Measurements from ENCODE around the gene HOXB3. TPM values are rescaled to one million over a fixed set of nuclear protein-coding genes. Genes with fewer than 3 reads are reported as not detected.
"Not testable (repeated sequence)": the region's sequence is repeated elsewhere in the genome, so short reads cannot be mapped to it uniquely, and the experiment has no call there.

The HOXB3 gene
- polyA plus RNA-seq, 4 donors: 112 to 237 (median 181) TPM

DNA sequence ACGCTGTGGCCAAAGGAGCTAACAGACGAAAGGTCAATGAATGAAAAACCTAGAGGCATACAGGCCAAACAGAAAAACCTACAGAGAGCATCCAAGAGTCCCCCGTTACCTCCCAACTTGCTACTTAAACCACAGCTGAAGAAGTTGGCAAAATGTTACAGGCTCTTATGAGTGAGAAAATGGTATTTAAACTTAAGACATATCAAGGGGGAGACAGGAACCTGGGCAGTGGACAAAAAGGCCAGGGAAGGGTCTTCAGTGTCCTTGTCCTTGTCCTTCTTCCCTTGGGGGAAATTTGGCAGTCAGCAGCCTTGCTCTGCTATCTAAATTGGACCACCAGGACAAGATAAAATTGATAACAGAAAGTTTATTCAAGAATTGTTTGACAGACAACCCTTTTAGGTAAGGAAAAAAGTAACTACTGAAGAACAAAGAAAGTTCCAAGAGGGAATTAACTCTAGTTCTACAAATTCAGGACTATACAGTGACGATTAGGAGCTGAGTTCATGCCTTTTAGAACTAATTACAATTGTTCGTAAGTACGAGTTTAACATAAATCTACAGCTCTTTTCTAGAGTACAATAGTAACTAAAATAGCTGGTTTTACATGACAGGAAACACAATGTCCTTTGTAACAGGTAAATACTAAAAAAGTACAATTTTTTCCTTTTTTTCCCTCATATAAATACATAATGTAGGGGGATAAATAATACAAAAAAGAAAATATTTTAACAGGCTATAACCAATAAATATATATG, 41.3 kb downstream of the HOXB3 start:
- DNase-seq (ENCODE audit: low read depth in 4 of 4, low spot score in 2 of 4): no peak

DNA sequence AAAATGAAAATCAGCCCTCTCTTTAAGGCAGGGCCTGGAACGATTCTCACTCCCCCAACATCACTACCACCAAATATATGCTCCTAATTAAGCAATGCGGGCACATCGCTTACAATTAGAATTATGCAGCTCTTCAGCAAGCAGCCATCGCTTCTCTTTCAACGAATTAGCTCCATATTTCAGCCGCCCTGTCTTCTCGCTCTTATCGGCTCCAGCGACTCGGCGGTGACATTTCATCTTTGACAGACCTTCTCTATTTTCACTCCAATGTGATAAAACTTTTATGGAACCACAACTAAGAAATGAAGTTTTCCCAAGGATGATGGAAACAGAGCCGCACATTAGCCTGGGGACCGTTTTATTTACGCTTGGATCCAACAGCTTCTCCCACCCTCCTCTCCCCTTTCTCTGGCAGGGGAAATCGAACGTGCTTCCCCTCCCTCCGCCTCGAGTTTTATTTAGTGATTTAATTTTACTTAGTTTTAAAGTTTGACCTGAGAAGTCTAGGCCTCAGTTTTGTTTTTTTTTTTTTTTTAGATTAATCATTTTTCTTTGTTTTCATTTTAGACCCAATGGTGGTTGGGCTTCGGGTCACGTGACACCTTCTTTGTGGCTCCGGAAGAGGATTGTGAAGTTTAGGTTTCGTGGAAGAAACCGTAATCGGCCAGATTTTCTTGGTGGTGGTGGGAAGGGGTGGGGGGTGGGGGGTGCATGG, 42.1 kb downstream of the HOXB3 start:
- no peak for DNase-seq (ENCODE audit: low read depth in 4 of 4, low spot score in 2 of 4)

DNA sequence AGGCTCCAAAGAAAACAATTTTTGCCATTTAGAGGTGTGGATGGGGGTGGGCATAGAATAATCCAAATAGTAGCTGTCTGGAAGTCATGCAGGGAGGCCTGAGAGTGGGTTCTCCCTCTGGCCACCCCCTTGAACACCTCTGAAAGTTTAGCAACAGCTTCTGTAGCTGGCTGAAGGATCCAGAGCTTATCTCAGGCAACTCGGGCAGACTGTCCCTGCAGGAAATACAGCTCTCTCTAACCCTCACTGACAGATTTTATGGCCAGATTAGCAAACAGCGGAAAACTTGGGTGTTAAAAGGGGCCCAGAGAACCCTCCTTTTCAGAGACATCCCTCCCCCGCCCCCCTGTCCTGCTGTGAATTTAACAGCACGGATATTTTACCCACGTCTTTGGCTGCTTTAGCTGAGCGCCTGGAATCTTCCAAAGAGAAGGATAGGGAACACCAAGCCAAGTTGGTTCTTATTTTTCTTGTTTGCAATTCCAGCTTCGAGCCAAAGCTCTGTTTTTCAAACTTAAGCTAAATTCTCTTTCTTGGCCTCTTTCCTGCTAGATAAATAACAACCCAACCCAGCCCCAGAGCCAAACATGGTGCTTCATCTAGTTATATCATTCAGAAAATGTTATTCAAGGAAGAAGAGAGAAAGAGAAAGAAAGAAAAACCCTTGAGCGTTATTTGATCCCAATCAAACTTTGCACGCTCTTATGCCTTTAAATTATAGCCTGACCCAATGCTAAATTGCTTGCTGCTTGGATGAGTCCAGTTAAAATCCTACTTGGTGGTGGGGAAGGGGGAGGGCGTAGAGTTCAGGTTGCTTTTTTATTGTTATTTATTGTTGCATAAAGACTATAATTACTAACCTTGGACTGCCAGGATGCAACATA, 42.9 kb downstream of the HOXB3 start:
- DNase-seq (ENCODE audit: low read depth in 4 of 4, low spot score in 2 of 4): no peak

DNA sequence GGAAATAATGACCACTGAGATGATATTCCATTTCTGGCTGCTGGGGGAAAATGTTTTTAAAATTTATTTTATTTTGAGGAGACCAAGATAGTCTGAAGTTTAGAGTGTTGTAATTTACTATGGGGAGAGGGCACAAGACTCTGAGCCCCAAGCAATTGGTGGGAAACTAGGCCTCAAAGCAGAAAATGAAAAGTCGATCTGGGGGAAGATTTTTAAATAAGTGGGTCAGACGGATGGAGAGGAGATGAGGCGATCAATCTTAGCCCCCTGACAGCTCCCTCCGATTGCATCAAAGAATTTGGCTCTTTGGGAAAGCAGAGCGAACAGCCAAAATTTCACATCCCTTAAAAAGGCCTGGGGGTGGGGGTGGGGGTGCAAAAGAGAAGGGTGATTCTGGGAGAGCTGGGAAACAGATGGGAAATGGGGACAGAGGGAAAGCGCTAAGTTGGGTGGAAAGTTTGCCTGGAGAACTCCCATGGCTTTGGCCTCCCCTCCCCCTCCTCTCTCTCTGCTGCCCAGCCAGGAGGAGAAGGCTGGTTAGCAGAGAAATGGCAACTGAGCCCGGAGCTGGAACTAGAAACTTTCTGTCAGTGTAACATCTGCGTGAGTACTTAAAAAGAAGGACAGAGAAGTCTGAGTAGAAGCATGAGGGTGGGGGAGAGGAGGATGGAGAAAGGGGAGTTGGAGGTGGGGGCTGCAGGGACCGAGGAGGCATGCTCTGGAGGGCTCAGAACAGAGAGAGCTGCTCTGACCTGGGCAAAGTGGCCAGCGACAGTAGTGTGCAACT, 43.7 kb downstream of the HOXB3 start:
- no peak for DNase-seq (ENCODE audit: low read depth in 4 of 4, low spot score in 2 of 4)

DNA sequence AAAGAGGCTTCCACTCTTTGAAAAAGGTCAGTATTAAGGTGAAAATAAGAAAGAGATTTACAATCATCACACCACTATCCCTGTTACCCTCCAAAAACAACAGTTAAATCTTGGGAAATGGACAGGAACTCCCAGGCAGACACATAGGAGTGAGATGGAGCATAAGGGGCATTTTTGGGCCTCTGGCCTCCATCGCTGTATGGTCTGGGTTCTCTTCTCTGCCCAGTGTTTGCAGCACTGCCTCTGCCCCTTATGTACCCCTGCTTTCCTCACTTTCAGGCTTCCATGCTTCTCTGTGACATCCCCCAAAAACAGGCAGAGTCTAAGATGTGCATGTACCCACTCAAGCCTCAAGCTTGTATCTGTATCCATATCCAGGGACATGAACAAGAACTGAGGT, 44.5 kb downstream of the HOXB3 start:
- DNase-seq (ENCODE audit: low read depth in 4 of 4, low spot score in 2 of 4): no peak

DNA sequence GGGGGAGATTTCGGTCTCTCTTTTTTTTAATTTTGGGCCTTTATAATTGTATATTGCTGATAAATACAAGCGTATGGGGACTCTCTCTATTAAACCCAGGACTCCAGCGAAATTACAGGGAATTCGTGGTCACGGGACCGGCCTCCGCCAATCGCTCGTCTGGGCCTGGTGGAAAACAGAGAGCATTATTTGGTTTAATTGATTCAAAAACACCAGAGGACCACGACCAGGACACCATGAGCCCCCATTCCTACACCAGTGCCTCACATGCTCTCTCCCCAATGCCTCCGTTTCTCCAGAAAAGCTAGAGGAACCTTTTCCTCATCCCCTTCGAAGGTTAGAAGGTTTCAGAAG, 45.0 kb downstream of the HOXB3 start, which contains the start of gene HOXB2:
Gene HOXB2, minus strand, starts transcription at position 88 of the 354 bp plus-strand sequence. CDS start 198 bp downstream, outside the sequence.
- no peak for DNase-seq (ENCODE audit: low read depth in 4 of 4, low spot score in 2 of 4)

DNA sequence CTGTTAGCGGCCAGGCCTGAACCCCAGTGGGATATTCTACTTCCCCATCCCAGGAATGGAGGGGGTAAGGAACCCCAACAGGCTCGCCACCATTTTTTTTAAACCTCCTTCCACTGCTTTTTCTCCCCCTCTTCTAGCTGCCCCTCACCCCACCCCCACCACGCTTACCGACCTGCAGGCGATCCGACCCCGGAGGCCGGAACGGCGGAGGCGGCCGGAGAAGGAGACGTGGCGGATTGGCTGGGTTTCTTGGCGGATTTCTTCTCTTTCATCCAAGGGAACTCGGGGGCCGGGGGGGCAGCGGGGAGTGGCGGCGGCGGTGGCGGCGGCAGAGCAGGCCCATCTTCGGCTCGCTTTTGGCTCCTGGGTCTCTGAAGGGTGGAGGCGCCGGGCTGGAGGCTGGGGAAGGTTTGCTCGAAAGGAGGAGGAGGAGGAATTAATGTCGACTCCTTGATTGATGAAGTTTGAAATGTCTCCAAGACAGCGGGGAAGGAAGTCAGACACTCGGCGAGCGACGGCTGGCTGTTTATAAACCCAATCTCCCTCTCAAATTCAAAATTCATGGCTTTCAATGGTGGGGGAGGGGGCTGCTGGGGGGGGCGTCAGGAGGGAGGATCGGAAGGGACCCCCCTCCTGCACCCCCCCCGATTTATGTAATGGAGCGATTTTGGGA, 45.6 kb downstream of the HOXB3 start:
- no peak for DNase-seq (ENCODE audit: low read depth in 4 of 4, low spot score in 2 of 4)

DNA sequence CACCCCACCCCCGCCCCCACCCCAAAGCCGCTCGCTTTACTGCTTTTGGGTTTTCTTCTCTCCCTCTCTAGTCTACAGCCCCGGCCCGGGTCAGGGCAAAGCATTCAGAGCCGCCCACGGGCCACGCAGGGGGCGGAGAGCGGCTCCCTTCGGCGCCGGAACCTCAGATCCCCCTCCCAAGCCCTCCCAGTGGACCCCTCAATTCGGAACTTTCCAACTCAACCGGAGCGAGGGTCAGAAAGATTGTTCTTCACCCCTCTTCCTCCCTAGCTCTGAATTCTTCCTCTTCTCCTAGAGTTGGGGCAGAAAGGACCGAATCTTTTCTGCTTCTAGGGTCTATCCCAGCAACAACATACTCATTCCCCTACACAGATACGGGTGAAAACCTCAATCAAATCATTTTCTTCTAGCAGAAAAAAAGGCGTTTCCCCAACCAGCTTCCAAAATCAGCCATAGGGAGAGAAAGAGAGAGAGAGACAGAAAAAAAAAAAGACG, 46.1 kb downstream of the HOXB3 start:
- DNase-seq (ENCODE audit: low read depth in 4 of 4, low spot score in 2 of 4): no peak

DNA sequence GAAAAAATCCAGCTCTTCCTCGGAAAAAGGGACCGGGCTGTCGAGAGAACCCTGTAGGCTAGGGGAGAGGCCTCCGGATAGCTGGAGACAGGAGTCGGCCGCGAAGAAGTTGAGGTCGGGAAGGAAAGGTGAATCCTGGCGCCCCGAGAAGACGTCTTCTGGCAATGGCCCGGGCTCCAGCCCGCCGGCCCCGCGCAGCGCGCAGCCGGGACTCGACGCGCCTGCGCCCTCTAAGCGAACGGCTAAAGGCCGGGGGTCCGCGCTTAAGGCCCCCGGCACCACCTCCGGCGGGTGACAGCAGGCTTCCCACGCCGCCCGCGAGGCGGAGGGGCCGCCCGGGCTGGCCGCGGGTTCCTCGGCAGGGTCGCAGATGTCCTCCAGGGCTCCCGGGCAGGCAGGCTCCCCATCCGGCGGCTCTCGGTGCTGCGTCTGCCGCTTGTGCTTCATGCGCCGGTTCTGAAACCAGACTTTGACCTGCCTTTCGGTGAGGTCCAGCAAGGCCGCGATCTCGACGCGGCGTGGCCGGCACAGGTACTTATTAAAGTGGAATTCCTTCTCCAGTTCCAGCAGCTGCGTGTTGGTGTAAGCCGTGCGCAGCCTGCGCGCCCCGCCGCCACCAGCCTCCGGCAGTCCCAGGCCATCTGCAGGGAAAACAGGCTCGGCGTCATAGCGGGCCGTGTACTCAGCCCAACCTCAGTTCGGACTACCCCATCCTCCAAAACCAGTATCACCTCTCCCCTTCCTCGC, 46.8 kb downstream of the HOXB3 start:
- DNase-seq (ENCODE audit: low read depth in 4 of 4, low spot score in 2 of 4): no peak

DNA sequence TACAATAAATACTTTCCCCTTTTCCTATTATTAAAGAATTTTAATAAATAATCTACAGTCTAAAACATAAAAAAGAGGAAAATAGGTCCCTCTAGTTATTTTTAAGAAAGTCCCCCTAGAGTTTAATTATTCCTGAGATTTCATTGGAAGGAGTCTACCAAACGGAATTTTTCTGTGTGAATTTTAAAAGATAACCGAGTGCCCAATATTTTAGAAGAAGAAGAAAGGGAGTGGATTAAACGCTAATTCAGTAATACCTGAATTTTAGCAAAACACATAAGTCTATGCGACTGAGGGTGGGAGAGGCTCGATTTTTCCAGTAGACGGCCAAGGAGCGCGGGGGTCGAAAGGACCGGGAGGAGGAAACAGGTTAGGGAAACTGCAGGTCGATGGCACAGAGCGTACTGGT, 47.3 kb downstream of the HOXB3 start:
- no peak for DNase-seq (ENCODE audit: low read depth in 4 of 4, low spot score in 2 of 4)

DNA sequence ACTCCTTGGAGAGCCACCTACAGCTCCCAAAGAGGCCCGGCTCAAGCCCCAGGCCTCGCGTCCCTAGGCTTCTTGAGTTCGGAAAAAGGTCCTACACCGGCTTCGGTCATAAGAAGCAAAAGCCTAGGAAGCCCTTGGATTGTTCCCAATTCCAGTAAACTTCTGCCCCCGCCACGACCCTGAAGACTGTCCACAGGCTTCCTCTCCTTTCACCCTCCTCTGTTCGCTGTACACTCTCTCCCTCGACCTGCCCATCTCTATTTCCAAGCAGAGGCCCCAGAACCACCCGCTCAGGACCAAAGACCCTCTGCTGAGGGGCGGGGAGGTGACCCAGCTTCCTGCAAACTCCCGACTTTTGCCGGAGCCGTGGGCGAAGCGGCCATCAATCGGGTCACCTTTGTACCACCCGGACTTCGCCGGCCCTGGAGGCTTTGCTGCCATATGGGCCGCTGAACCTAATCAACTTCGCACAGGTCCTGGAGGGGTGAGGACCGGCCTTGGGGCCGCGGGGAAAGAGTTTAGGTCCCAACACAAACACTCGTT, 47.9 kb downstream of the HOXB3 start:
- no peak for DNase-seq (ENCODE audit: low read depth in 4 of 4, low spot score in 2 of 4)

DNA sequence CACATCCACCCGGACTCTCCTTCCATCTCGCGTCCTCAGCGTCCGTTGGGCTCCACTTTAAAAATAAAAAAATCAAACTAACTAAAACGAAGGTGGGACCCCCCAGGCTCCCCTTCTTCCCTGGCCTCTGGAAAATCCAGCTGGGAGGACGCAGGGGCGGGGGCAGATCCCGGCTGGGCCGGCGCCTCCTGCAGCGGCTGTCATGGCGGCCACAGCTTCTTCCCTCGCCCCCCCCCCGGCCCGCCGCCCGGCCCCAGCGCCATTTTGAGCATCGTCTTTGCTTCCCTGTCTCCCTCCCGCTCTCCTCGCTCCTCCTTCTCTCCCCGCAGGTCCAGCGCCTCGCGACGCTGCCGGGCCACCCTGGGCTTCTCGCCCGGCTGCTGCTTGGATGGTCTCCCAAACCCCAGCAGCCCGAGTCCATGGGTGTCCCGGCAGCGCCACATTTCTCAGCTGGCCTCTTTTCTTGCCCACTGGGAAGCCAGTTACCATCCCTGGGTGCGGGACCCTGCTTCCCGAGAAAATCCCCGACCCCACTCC, 48.4 kb downstream of the HOXB3 start:
- no peak for DNase-seq (ENCODE audit: low read depth in 4 of 4, low spot score in 2 of 4)

DNA sequence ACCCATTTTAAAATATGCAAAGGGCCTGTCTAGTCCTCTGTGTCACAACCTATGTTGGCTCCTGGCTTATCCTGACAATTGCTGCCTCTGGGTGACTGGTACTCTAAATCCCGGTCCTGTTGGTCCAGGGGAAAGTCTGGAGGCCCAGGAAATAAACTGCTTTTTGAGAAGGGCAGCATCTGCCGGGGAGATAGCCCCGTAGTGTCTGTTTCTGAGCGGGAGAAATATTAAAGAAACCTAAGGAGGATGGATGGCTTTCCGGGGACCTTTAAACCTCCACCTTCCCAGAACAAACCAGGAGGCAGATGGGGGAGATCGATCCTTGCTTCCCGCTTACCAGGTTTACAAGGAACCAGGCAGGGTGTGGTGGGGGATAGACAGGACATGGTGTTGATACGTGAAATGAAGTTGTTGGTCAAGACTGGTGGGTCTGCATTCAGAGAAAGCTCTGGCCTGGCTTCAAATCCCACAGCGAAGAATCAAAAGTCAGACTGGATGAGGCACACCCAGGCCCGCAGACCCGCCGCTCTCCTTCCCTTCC, 48.9 kb downstream of the HOXB3 start:
- no peak for DNase-seq (ENCODE audit: low read depth in 4 of 4, low spot score in 2 of 4)

DNA sequence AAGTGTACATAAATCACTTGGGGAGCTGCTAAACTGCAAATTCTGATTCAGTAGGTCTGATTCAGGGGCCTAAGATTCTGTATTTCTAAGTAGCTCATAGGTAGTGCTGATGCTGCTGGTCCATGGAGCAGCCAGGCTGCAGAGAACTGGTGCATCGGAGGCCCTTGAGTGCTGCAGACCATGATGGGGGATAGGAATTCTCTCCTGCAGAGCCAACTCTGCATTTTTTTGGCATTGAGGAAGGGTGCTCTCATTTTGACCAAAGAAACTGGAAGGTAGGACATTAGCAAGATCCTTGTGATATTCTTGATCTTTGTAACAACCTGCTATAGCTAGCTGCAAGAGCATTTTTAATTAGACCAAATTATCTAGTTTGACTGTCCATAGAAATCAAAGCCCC, 49.8 kb downstream of the HOXB3 start:
- no peak for DNase-seq (ENCODE audit: low read depth in 4 of 4, low spot score in 2 of 4)

DNA sequence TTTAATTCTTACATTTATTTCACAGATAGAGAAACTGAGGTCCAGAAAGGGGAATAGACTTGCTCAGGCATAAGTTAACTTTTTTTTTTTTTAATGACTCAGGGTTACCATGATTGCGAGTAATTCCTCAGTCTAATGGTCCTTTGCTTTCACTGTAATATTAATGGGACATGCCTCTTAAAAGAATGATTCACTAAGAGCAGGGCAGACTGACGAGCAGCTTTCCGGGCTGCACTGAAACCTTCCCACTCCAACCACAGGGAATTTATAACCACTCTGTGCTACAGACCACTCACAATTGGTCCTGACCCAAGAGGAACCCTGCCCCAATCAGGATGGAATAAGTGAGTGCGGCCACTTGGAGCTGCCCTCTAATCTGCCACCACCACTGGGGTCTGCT, 50.9 kb downstream of the HOXB3 start:
- no peak for DNase-seq (ENCODE audit: low read depth in 4 of 4, low spot score in 2 of 4)

DNA sequence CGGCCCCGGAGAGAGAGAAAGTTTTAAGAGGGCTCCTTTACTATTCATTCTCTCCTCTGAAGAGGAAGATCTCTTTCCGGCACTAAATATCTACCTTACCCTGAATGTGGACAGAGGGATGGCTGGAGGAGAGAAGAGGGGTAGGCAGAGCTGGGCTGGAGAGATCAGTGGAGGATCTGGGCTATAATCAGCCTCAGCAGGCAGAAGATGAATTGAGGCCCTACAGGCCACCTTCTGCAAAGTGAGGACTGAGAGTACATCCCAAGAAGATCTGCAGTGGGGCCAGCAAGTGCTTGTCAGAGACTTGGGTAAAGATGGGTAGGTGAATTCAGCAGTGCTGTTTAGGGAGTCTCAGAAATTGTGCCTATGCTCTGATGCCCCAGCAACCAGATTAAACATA, 52.7 kb downstream of the HOXB3 start:
- no peak for DNase-seq (ENCODE audit: low read depth in 4 of 4, low spot score in 2 of 4)

DNA sequence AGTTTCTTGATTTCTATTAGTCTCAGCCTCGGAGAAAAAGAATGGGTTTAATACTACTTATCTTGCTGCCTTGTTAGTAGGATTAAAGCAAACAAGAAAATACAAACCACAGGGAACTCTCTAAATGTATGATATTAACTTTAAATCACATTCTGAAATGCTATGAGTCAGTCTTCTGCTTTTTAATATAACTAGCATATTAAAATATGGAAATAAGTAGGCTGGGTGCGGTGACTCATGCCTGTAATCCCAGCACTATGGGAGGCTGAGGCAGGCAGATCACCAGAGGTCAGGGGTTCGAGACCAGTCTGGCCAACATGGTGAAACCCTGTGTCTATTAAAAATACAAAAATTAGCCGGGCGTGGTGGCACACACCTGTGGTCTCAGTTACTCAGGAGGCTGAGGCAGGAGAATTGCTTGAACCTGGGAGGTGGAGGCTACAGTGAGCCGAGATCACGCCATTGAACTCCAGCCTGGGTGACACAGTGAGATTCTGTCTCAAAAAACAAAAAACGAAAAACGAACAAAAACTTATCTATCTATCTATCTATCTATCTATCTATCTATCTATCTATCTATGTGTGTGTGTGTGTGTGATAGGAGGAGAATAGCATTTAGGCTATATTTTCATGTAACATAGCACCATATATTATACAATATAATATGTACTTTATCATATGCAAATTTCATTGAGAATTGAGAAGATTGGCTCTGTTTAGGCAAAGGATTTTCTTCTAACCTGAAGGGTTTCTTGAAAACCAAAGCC, 54.1 kb downstream of the HOXB3 start:
- not testable (repeated sequence) for DNase-seq (ENCODE audit: low read depth in 4 of 4, low spot score in 2 of 4)
